GM12873 (cell line): ENCODE measurements around the gene ASIC1.

Experiments
- CTCF ChIP-seq: IDR thresholded peaks from 2 replicates; pipeline ENCODE4 v1.5.1; 2012; ENCODE audit warnings: low read depth, mild to moderate bottlenecking, moderate library complexity, low read length, control low read depth; ENCODE audit not compliant: insufficient read depth; ENCODE audit errors: missing control alignments

Gene ASIC1

GRCh38 chr12:50102131-50102531 is 44.7 kb downstream of the ASIC1 start:
- TF ChIP-seq CTCF, result no peak

GRCh38 chr12:50102646-50103309 is 45.4 kb downstream of the ASIC1 start:
- no peak for TF ChIP-seq CTCF

DNA sequence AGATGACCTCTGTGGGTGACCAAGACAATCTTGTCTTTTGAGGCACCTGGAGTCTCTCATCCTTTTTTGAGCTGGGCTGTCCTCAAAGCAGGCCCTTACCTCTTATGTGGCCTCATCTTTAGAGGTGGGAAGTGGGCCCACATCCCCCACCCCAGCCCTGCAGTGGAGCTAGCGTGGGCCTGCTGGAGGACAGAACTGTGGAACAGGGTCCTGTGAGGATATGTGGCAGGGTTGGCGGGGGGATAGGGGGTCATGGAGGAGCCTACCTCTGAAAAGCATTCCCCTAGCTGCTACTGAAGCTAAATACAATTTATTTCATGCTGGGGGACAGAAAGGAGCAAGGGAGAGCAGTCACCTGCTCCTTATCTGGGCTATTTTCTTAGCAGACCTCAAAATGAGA is 46.0 kb downstream of the ASIC1 start:
- TF ChIP-seq CTCF, result no peak

GRCh38 chr12:50103767-50104321 is 46.4 kb downstream of the ASIC1 start, which contains the start of gene GPD1:
Gene GPD1, plus strand, starts transcription at chr12:50104008. Its CDS starts 43 bp downstream, at chr12:50104051.
- no peak for TF ChIP-seq CTCF

GRCh38 chr12:50104417-50105366 is 47.3 kb downstream of the ASIC1 start:
- TF ChIP-seq CTCF, result no peak

DNA sequence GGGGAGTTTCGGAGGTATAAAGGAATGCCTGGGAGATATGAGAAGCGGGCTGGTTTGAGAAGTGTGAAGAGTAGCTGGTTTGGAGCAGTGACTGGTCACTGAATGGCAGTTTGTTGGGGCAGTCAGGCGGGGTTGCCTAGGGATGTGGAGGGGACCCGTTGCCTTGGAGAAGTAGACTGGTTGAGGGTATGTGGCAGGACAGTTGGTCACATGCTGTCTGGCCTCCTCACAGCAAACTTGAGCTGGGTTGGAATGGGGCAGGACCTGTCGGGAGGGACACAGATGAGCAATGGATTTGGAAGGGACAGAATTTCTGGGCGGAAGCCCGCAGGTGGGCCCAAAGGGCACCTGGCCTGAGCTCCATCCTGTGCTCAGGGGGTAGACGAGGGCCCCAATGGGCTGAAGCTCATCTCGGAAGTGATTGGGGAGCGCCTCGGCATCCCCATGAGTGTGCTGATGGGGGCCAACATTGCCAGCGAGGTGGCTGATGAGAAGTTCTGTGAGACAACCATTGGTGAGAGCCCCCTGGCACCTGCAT is 48.6 kb downstream of the ASIC1 start:
- TF ChIP-seq CTCF, result no peak

DNA sequence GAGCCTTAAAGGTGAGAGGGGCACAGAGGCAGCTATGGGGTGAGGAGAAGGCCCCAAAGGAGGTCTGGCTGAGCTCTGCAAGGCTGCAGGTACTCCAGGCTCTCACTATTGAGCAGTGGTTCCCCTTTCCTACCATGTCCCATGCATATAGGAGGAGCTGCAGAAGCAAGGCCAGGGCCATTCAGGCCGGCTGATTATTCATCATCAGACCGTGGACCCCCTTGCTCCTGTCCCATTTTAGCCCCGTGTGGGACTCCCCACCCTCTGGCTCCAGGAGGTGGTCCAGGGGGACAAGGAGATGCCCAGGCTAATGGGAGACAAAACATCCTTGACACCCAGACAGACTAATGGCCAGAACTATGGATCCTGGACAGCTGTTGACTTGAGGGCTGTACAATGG is 49.5 kb downstream of the ASIC1 start:
- no peak for TF ChIP-seq CTCF
